GM18517 (cell line): ENCODE data around the gene LIPC.

Experiments
- ATAC-seq: cut with Tn5 transposase; IDR thresholded peaks from one replicate; pipeline ENCODE4 v1.9.1; 2021; ENCODE audit warnings: mild to moderate bottlenecking, moderate library complexity; ENCODE audit not compliant: unreplicated experiment

The LIPC gene

GRCh38 chr15:58472221-58472620, 40.4 kb downstream of the LIPC start:
- no peak for ATAC-seq

GRCh38 chr15:58472821-58473581, 41.2 kb downstream of the LIPC start:
- no peak for ATAC-seq

- ATAC-seq = no peak
These were observed 41.9 kb downstream of the LIPC start for GRCh38 chr15:58473724-58474123.

GRCh38 chr15:58474741-58475323, 43.0 kb downstream of the LIPC start:
- ATAC-seq = no peak

- ATAC-seq = no peak
These were observed 44.1 kb downstream of the LIPC start for GRCh38 chr15:58475573-58476524.

GRCh38 chr15:58476525-58477162, 44.9 kb downstream of the LIPC start:
- ATAC-seq = no peak

GRCh38 chr15:58477170-58477569, 45.4 kb downstream of the LIPC start:
- ATAC-seq = no peak

GRCh38 chr15:58478035-58478434, 46.2 kb downstream of the LIPC start:
- ATAC-seq = no peak

GRCh38 chr15:58478579-58478978, 46.8 kb downstream of the LIPC start:
- ATAC-seq = no peak

GRCh38 chr15:58479941-58480340, 48.1 kb downstream of the LIPC start:
- ATAC-seq = no peak

GRCh38 chr15:58483376-58483775, 51.6 kb downstream of the LIPC start:
- no peak for ATAC-seq

- no peak for ATAC-seq
These were observed 53.2 kb downstream of the LIPC start for GRCh38 chr15:58484791-58485600.

GRCh38 chr15:58486062-58486461, 54.3 kb downstream of the LIPC start:
- no peak for ATAC-seq

GRCh38 chr15:58486564-58486963, 54.8 kb downstream of the LIPC start:
- ATAC-seq = no peak

- no peak for ATAC-seq
These were observed 55.4 kb downstream of the LIPC start for GRCh38 chr15:58487041-58487723.

GRCh38 chr15:58487724-58488120, 55.9 kb downstream of the LIPC start:
- ATAC-seq = no peak

- ATAC-seq = no peak
These were observed 57.7 kb downstream of the LIPC start for GRCh38 chr15:58489289-58490085.

- no peak for ATAC-seq
These were observed 58.5 kb downstream of the LIPC start for GRCh38 chr15:58490086-58490887.
